Caco-2 (cell line): ENCODE results near the gene TARBP1. TPM values are rescaled to one million over a fixed set of nuclear protein-coding genes. Genes with fewer than 3 reads are reported as not detected.

Experiments
- BruUV-seq: library from RNA; stranded (reverse); fragments of 400-500 nt; replicated peaks from 2 replicates; lab custom pipeline; 2021; lab: Mats Ljungman, UMichigan
- CTCF ChIA-PET: fragments of 300-600 bp; sonication (Branson Sonifier 250); formaldehyde crosslinking; loops from one replicate; lab custom pipeline; 2022; ENCODE audit warnings: antibody characterized with exemption; lab: Charles Lee
- POLR2A ChIA-PET: fragments of 300-600 bp; sonication (Branson Sonifier 250); formaldehyde crosslinking; loops from one replicate; lab custom pipeline; 2022; ENCODE audit warnings: antibody characterized with exemption; lab: Charles Lee
- DNase-seq, 2 experiments: peaks; one replicate each; pipeline versions ENCODE4 v3.0.0 to v3.0.0-alpha.2; 2020 to 2022
- H3K27me3 ChIP-seq: replicated peaks from 2 replicates; pipeline ENCODE4 v1.6.0; 2011; ENCODE audit warnings: low read length; ENCODE audit not compliant: control insufficient read depth, insufficient read depth
- H3K36me3 ChIP-seq: 2 replicates; pipeline ENCODE4 v1.5.1; 2011; ENCODE audit warnings: low read length; ENCODE audit not compliant: control insufficient read depth, insufficient read depth
- H3K4me1 ChIP-seq: fragments of 250-450 bp; sonication (Bioruptor Pico); 2 replicates; pipeline ENCODE4 v1.5.1; 2020; ENCODE audit warnings: mild to moderate bottlenecking
- H3K4me3 ChIP-seq: 2 replicates; pipeline ENCODE4 v1.5.1; 2011; ENCODE audit warnings: low read depth, mild to moderate bottlenecking, control low read depth, low read length
- H3K9me3 ChIP-seq: fragments of 250-450 bp; sonication (Bioruptor Pico); 2 replicates; pipeline ENCODE4 v1.5.1; 2020; ENCODE audit warnings: mild to moderate bottlenecking, moderate library complexity
- H3K27ac Mint-ChIP-seq: one replicate; pipeline ENCODE4 v1.8.0; 2022; ENCODE audit warnings: mixed read lengths; ENCODE audit not compliant: unreplicated experiment
- H3K27me3 Mint-ChIP-seq: one replicate; pipeline ENCODE4 v1.8.0; 2022; ENCODE audit warnings: mixed read lengths; ENCODE audit not compliant: insufficient read depth, unreplicated experiment
- H3K36me3 Mint-ChIP-seq: one replicate; pipeline ENCODE4 v1.8.0; 2022; ENCODE audit warnings: mild to moderate bottlenecking, mixed read lengths; ENCODE audit not compliant: insufficient read depth, unreplicated experiment
- H3K4me1 Mint-ChIP-seq: one replicate; pipeline ENCODE4 v1.8.0; 2022; ENCODE audit warnings: low read depth, mixed read lengths; ENCODE audit not compliant: unreplicated experiment
- H3K4me3 Mint-ChIP-seq: one replicate; pipeline ENCODE4 v1.8.0; 2022; ENCODE audit warnings: mild to moderate bottlenecking, moderate library complexity, mixed read lengths; ENCODE audit not compliant: unreplicated experiment
- H3K9me3 Mint-ChIP-seq: one replicate; pipeline ENCODE4 v1.8.0; 2022; ENCODE audit warnings: mixed read lengths; ENCODE audit not compliant: unreplicated experiment
- intact Hi-C: fragments of 100-400 bp; cut with micrococcal nuclease; formaldehyde crosslinking; loops from one replicate; pipeline ENCODE4 v1.10.0; 2022; ENCODE audit not compliant: unreplicated experiment
- total RNA-seq: library from RNA; stranded (reverse); gene quantifications from 2 replicates; pipeline ENCODE4 v1.2.3, GENCODE V29; 2022
- TF ChIP-seq, protein P1 (sequence below), 2 experiments: fragments of 200-600 bp in 1 of 2; IDR thresholded peaks; 1 replicate in 1 of 2; 2 replicates in 1 of 2; pipeline versions ENCODE4 v1.5.1 to v1.8.0; 2011 to 2022; ENCODE audit warnings: antibody characterized with exemption in 1 of 2, control low read depth in 1 of 2, inconsistent platforms in 1 of 2, low read depth in 1 of 2, low read length in 1 of 2, mild to moderate bottlenecking in 1 of 2, moderate library complexity in 1 of 2; ENCODE audit not compliant: insufficient read depth in 1 of 2, severe bottlenecking in 1 of 2, unreplicated experiment in 1 of 2

Gene TARBP1
- total RNA-seq, 1 experiment from 2014 or later: 37.0 TPM

DNA sequence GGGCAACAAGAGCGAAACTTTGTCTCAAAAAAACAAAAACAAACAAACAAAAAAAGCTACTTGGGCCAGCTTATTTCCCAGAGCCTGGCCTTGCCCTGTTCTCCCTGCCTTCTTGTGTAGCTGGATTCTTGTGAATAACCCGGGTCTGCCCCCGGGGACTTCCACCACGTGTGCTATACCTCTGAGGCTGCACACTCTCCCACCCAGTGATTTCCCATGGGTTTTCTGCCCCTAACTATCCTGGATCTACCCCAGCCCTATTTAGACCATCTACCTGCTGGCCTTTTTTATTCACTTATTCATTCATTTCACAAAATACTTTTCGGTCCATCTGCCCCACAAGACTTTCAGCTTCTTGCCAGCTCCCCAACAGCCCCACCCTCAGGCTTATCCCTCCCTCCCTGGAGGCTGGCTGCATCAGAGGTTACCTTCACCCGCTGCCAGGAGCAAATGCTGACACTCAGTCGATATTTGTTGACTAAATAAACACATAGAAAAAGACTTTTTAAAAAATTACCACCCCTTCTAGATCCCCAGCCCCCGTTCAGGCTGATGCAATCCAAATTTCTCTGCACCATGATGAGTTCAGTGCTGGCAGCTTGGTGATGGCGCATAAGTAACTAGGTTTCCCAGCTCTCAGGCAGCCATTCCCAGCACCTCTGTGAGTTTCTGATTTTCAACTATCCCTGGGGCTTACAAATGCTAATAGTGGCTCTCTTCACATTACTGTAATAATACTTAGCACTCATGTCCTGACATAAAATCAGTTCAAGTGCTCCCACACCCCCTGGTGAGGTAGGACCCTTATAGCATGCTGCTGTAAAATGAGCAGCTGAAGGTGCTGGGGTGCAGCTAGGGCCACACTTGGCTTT, 30.7 kb upstream of the TARBP1 start:
- intact Hi-C loops: loop anchor here (2.0 kb wide), 1 partner anchor 37 kb away; no protein-coding TSS in a partner anchor
- H3K36me3 ChIP-seq: no peaks in the 10 kb centered on the region
- no peaks in the 10 kb centered on the region for H3K27me3 ChIP-seq
- no peak for DNase-seq
- Mint-ChIP-seq H3K27me3 (no peaks in the 10 kb centered on the region), H3K4me3 (no peak overlapping the region), H3K36me3 (peaks cover 17% of the 10 kb centered on the region), H3K27ac (peak overlapping the region; percentile 60), H3K4me1 (peaks cover 22% of the 10 kb centered on the region), H3K9me3 (peaks cover 19% of the 10 kb centered on the region)
- H3K4me3 ChIP-seq: no peak overlapping the region
- H3K9me3 ChIP-seq: no peaks in the 10 kb centered on the region
- ChIA-PET POLR2A (interaction anchor here (0.6 kb wide), 1 partner anchor 64 kb away, joined by 3 read pairs; no protein-coding TSS in a partner anchor), CTCF (interaction anchor here (0.6 kb wide), 1 partner anchor 454 kb away, joined by 3 read pairs; no protein-coding TSS in a partner anchor)
- TF ChIP-seq, protein P1, sequence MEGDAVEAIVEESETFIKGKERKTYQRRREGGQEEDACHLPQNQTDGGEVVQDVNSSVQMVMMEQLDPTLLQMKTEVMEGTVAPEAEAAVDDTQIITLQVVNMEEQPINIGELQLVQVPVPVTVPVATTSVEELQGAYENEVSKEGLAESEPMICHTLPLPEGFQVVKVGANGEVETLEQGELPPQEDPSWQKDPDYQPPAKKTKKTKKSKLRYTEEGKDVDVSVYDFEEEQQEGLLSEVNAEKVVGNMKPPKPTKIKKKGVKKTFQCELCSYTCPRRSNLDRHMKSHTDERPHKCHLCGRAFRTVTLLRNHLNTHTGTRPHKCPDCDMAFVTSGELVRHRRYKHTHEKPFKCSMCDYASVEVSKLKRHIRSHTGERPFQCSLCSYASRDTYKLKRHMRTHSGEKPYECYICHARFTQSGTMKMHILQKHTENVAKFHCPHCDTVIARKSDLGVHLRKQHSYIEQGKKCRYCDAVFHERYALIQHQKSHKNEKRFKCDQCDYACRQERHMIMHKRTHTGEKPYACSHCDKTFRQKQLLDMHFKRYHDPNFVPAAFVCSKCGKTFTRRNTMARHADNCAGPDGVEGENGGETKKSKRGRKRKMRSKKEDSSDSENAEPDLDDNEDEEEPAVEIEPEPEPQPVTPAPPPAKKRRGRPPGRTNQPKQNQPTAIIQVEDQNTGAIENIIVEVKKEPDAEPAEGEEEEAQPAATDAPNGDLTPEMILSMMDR (IDR thresholded peaks at IDR 0.05; ENCODE audit: insufficient read depth in 1 of 2, low read depth in 1 of 2, low read length in 1 of 2, severe bottlenecking in 1 of 2, unreplicated experiment in 1 of 2): no peak
- no TSS peak for BruUV-seq
- H3K4me1 ChIP-seq: peaks cover 23% of the 10 kb centered on the region

DNA sequence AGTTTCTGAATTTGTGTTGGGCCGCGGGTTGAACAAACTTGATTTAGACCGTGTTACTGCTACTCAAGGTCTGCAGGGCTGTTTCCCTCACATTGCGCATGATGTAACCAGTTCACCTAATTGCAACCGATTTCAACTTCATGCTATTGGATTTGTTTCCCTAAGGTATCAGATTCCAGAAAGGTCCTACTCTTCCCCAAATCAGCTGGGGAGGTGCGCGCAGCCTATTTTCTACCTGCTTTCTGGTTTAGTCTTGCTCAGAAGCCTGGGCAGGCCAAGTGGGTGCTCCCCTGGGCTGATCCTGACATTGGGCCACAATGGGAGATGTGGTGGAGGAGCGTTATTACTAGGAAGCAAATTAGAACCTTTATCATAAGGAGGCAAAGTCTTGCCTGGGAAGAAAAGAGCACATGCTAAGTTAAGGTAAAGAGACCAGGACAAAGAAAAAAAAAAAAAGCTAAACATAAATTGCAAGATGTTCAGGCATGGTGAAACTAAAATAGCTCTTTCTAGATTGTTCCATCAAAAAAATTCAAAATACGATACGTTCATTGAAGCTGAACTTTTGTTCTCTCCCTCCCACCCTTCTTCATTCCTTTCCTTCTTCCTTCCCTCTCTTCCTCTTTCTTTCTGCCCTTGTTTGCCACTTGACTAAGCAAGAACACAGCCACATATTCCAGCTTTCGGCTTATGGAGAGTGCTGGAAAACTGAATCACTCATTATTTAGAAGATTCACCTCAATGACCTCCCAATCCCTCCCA, 28.8 kb upstream of the TARBP1 start:
- POLR2A ChIA-PET: interaction anchor here (0.5 to 1.0 kb wide), 4 partner anchors 12 to 449 kb away, joined by 3 to 4 read pairs (median 3); no protein-coding TSS in a partner anchor
- Mint-ChIP-seq H3K27me3 (no peaks in the 10 kb centered on the region), H3K9me3 (peaks cover 19% of the 10 kb centered on the region), H3K4me1 (peaks cover 22% of the 10 kb centered on the region), H3K4me3 (peak overlapping the region; percentile 9), H3K27ac (peak overlapping the region; percentile 90), H3K36me3 (peaks cover 17% of the 10 kb centered on the region)
- Histone ChIP-seq H3K4me1 (peaks cover 23% of the 10 kb centered on the region), H3K36me3 (no peaks in the 10 kb centered on the region), H3K9me3 (no peaks in the 10 kb centered on the region), H3K4me3 (no peak overlapping the region), H3K27me3 (no peaks in the 10 kb centered on the region)
- no peak for DNase-seq
- TF ChIP-seq, protein P1 (IDR thresholded peaks at IDR 0.05; ENCODE audit: insufficient read depth in 1 of 2, low read depth in 1 of 2, low read length in 1 of 2, severe bottlenecking in 1 of 2, unreplicated experiment in 1 of 2): no peak
- BruUV-seq: no TSS peak
- CTCF ChIA-PET: interaction anchor here (0.6 to 1.4 kb wide), 4 partner anchors 9 to 1058 kb away, joined by 3 read pairs; no protein-coding TSS in a partner anchor
- intact Hi-C loops: loop anchor here (2.0 kb wide), 1 partner anchor 39 kb away; no protein-coding TSS in a partner anchor

- Mint-ChIP-seq H3K27ac (no peak overlapping the region), H3K4me3 (no peak overlapping the region), H3K4me1 (peaks cover 22% of the 10 kb centered on the region), H3K9me3 (peaks cover 19% of the 10 kb centered on the region), H3K36me3 (peaks cover 17% of the 10 kb centered on the region), H3K27me3 (no peaks in the 10 kb centered on the region)
- Histone ChIP-seq H3K4me1 (peaks cover 23% of the 10 kb centered on the region), H3K27me3 (no peaks in the 10 kb centered on the region), H3K9me3 (no peaks in the 10 kb centered on the region), H3K4me3 (no peak overlapping the region), H3K36me3 (no peaks in the 10 kb centered on the region)
- BruUV-seq: no TSS peak
- intact Hi-C loops: no loop called here
- CTCF ChIA-PET: interaction anchor here (0.8 kb wide), 1 partner anchor 12 kb away, joined by 3 read pairs; no protein-coding TSS in a partner anchor
- TF ChIP-seq, protein P1 (IDR thresholded peaks at IDR 0.05; ENCODE audit: insufficient read depth in 1 of 2, low read depth in 1 of 2, low read length in 1 of 2, severe bottlenecking in 1 of 2, unreplicated experiment in 1 of 2): no peak
- POLR2A ChIA-PET: no interaction called here
- no peak for DNase-seq
These were observed 28.1 kb upstream of the TARBP1 start for GRCh38 chr1:234507089-234507488.
